HG03025 (cell line): ENCODE results near the gene NBAS.
"Not testable (repeated sequence)": the region's sequence is repeated elsewhere in the genome, so short reads cannot be mapped to it uniquely, and the experiment has no call there.

Experiments used
- ATAC-seq: cut with Tn5 transposase; IDR thresholded peaks from one replicate; pipeline ENCODE4 v1.9.1; 2021; ENCODE audit warnings: mild to moderate bottlenecking, moderate library complexity; ENCODE audit not compliant: unreplicated experiment, low FRiP score

Gene NBAS

DNA sequence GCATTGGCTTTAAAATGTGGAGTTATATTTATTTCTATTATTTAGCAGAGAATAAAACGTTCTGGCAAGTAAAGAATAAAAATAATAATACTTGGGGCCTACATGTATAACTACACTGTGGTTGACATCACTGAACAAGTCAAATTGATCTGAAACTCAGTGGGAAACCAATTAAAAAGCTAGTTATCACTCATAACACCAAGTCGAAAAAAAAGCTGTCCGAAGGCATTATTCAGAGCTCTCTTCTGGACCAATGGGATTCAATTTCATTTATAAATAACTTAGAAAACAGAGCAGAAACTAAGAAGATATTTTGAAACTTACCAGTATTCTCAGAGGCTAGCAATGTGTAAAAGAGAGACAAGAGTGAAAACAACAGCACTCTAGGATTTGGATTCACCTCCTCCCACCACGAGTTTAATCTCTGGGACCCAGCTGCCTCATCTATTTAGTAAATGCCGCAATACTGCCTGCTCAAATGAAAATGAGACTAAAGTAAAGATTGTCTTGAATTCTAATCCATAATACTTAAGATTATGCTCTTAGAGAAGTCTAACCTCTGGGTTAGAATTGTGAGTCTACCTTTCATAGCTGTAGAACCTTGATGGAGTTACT is 128.4 kb downstream of the NBAS start:
- ATAC-seq, result no peak

DNA sequence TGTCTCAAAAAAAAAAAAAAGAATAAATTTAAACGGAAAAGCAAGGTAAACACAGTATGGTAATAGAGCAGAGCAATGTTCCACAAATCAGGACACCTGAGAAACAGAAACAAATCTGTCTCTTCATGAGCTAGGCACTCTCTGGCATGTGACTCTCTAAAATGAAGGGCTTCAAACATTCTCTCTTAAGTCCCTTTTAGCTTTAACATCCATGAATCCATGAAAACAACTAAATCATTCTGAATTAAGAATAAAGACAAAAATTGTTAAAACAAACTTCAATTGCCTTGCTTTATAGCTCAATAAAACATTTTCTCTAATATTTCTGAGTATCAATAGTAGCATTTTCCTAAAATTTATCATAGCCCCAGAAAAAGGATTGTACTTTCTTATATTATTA is 132.1 kb downstream of the NBAS start:
- no peak for ATAC-seq

DNA sequence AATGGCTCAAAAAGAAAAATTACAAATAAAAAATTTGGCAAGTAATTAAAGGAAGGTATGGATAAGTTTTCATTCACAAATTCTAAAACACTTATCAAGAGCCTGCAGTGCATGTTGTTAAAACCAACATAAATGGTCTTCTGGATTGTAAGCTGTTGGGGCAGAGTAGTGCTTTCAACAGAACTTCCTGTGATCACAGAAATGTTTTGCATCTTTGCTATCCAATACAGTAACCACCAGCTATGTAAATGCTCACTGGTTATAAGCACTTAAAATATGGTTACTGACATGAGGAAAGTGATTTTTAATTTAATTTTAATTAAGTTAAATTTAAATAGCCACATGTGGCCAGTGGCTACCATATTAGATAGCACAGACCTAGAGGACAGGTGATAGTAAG is 133.1 kb downstream of the NBAS start:
- no peak for ATAC-seq

DNA sequence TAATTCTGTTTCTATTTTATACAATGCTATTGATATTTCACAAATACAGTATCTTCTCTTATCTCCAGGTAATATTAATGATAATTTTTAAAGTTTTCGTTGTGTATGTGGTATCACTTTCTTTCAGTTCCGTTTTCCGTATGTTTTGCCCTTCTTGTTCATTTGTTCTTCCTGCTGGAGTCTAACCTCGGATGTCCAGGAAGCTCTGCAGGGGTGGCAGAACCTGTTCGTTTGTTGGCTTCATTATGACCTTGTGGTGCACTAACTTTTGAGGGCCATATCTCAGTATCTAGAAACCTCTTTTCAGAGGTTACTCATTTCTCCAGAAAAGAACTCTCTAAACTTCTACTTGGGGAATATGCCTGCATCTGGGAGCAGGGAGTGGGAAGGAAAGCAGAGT is 134.5 kb downstream of the NBAS start:
- no peak for ATAC-seq

DNA sequence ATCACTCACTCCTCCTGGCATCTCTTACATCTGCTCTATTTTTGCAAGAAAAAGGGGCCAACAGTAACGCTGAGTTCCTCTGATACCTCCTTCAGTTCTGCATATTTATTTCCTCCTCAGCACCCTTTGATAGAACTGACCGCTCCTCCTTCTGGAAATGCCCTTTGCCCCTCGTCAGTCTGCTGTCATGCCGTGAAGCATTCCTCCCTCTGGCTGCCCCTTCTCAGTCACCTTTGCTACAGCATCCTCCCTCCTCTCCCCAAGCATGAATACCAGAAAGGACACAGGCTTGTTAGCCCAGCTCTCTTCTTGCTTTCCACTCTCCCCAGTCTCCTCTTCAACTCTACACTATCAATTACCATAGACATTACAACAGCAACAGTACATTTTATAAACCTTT is 135.4 kb downstream of the NBAS start:
- ATAC-seq, result no peak

DNA sequence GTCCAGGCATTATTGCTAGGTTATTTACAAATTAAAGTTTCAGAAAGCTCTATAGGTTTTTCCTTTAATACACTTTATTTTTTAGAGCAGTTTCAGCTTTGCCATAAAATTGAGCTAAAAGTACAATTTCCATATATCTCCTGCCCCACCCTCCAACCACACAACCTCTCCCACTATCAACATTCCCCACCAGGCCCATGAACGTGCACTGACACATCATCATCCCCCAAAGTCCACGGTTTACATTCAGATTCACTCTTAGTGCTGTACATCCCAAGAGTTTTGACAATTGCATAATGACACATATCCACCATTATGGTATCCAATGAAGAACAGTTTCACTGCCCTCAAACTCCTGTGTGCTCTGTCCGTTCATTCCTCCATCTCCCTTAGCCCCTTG is 139.4 kb downstream of the NBAS start:
- no peak for ATAC-seq

DNA sequence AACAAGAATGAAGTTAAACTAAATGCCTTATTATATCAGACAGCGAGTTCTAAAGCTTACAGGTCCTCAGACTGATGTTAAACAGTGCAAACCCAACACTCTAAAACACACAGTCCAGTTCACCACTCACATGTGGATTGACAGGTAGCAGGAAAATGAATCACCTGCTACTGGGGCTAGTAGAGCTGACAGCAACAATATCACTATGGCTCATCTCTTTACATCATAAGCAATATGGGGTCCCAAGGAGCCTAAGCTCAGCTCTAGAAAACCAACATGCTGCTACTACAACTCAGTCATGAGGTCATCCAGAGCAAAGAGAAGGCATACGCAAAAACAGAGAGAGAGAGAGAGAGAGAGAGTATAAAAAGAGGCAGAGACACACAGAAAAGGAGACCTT is 145.4 kb downstream of the NBAS start:
- no peak for ATAC-seq

DNA sequence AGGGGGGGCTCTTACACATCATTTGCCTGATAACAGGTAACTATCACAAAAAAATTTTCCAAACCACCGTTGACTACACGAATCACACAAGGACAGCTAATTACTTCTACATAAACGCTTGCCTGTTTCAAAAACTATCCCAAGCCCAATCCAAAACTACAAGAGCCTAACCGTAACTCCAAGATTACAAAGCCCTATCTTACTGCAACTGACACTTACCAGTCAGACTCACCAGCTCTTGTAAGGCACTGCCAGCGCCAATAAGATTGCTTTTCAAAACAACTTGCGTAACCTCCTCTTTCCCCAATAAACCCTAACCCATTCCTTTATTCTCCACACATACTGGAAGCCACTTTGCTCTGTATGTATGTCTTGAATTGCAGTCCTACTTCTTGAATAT is 148.4 kb downstream of the NBAS start:
- no peak for ATAC-seq

DNA sequence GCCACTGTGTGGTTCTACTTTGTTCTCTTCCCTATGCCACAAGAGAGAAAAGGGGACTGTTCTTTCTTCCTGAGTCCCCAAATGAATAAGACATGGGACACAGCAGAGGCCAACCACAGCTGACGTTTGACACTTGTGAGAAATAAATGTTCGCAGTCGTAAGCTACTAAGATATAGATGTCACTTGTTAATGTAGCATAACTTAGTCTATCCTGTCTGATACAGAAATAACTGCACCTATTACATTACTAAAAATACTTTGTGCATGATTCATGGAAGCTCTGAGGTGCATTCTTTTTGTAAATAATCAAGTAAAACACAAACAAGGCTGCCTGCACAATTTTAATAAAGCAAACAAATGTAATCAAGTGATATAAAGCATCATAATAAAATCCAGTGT is 148.8 kb downstream of the NBAS start:
- no peak for ATAC-seq

DNA sequence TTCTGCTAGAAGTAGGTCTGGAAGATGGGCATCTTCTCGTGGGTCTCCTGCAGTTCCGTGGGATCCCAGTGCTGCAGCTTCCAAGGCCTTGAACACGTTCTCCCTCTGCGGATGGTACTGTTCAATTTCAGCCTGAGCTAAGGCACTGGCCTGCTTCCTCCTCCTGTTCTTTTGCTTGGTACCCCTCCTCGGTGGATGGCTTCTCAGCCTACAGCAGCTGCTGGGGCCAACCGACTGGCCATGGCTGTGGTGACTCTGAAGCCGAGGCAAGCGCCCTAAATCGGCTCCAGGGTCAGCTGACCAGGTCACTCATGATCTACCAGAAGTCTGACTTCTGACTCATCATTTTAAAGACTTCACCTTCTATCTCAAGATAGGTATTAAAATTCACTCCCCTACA is 150.2 kb downstream of the NBAS start:
- ATAC-seq, result no peak

DNA sequence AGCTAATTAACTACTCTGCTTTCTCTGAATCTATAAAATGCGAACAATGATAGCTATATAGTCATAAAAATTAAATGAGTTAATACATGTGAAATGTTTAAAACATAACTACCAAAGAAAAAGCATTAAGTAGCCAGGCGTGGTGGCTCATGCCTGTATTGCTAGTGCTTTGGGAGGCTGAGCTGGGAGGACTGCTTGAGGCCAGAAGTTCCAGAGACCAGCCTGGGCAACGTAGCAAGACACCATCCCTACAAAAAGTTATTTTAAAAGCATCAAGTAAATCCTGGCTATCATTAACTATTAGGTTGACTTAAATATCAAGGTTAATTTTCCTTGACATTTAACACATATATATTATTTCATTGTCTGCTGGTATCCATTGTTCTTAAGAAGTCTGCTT is 152.4 kb downstream of the NBAS start:
- no peak for ATAC-seq

DNA sequence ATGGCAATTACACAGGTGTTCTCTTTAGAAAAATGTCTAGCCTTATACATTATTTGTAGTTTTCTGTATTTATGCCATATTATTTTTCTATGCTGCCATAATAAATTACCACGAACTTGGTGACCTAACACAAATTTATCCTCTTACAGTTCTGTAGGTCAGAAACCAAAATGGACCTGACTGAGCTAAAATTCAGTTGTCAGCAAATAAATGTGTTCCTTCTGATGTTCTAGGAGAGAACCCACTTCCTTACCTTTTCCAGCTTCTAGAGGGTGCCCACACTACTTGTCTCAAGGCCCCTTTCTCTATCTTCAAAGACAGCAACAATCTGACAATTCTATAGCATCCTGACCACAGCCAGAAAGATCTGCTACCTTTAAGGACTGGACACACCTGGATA is 153.5 kb downstream of the NBAS start:
- no peak for ATAC-seq

DNA sequence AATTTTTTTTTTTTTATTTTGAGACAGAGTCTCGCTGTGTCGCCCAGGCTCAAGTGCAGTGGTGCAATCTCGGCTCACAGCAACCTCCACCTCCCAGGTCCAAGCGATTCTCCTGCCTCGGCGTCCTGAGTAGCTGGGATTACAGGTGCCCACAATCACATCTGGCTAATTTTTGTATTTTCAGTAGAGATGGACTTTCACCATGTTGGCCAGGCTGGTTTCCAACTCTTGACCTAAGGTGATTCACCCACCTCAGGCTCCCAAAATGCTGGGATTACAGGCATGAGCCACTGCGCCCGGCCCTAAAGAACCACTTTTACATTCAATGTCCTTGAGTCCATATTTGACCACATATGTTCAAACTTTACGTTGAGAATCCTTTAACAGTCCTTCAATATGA is 156.6 kb downstream of the NBAS start:
- ATAC-seq, result not testable (repeated sequence)

DNA sequence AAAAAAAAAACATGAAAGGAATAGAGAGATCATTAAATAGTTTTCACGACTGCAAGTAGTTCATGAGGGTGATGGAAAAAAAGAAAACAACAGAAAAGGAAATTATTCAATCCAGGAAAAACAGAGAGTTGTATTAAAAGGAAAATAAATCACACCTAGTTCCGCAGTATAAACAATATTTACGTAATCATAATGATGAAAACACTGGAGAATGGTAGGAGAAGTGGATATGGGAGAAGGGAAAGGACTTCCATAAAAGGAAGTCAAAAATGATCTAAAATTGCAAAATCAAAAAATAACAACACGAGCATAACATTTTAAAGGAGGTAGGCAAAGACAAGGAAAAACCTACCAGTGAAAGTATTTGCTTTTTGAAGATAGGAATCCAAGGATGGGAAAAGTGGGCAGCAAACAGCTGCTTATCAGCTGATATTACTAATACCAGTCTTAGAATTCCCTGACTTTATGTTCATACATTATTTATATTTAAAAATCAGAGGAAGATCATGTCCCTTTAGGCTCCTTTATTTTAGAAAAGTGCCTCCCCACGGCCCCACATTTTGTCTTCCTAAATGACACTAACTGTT is 160.8 kb downstream of the NBAS start:
- ATAC-seq, result no peak

DNA sequence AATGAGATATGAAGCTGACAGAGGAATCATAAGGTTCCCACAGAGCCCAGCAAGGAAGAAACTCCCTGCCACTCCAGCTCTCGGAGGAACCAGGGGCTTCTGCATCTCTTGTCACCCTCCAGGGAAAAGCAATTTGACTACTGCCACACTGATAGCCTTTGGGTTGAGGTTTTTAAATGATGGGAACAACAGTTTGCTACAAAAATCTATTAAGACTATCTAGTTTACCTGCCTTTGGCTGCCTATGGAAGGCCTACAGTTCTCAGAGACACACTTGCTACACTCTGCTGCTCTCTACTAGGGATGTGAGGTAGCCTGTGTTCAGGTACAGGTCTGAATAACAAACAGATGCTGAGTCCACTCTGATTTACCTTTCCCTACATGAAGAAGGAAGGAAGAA is 161.9 kb downstream of the NBAS start:
- ATAC-seq, result no peak

DNA sequence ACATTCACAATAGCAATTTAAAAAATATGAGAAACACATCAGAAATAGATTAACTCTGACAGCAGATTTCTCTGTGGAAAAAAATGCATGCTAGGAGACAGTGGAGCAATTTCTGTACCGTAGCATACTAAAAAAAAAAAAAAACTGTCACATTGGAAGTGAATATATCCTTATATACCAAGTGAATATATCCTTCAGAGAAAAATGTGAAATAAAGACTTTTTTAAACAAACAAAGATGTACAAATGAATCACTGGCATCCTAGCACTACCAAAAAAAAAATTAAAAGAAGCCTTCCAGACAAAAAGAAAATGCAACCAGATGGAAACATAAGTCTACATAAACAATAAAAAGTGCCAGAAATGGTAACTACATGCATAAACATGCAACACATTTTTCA is 169.4 kb downstream of the NBAS start:
- ATAC-seq, result no peak

DNA sequence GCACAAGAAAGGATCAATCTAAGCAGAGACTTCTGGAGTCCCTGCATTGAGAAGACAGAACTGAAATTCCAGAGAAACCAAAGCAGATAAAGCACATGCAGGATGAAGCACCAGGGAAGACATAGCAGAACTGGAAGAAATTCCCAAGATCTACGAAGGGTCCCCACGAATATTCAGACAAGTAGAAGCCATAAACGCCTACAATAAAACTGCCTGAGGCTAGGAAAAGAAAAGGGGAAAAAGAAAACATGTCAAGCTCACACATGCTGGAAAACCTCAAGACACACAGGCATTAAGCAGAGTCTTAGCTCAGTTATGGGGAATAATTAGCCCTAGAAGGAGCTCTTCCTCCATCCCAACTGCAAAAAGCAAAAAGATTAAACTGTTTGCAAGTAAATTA is 171.2 kb downstream of the NBAS start:
- no peak for ATAC-seq

DNA sequence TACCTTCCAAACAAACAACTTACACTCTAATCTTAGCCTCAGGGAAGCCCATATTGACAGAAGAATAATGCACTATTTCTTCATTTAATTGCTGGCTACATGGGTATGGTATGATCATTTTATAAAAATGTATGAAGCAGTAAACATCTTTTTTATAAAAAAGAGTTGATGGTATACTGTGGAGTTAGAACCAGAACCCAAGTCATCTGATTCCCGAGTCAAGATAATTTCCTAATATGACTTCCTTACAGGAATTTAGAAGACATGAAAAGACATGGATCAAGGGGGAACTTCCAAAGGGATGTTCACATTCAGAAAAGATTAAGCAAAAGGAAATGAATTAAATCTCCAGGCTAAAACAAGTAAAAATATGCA is 171.8 kb downstream of the NBAS start:
- ATAC-seq, result no peak

DNA sequence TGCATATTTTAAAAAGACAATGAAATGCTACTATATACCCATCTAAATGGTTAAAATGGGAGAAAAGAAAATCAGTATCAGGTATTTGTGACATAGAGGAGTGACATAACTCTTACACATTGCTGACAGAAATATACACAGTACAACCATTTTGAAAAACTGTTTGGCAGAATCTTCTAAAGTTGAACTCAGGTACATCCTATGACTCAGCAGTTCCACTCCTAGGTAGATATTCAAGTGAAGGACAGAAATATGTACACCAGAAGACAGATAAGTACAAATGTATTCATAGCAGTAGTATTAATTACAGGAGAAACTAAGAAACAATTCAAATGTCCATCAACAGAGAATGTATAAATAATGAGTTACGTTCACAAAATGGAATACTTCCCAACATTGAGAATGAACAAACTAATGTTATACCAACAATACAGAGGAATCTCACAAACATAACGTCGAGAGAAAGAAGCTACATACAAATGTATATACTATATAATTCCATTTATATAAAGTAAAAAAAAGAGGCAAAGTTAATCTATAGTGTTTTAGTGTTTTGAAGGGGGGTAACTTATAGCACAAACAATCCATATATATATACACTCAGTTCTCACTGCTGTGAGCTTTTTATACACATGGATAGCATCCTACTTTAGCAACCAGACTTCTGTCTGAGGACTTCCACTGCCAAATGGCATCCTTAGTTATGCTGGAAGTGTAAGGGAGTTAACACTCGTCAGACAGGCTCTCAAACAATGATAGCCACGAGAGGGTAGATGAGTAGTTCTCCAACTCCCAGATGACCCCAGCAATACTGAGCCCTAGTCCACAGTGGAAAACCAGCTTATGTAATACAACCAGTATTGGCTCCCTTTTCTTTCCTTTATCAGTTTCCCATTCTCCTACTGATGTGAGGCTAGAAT is 172.5 kb downstream of the NBAS start:
- ATAC-seq, result no peak

DNA sequence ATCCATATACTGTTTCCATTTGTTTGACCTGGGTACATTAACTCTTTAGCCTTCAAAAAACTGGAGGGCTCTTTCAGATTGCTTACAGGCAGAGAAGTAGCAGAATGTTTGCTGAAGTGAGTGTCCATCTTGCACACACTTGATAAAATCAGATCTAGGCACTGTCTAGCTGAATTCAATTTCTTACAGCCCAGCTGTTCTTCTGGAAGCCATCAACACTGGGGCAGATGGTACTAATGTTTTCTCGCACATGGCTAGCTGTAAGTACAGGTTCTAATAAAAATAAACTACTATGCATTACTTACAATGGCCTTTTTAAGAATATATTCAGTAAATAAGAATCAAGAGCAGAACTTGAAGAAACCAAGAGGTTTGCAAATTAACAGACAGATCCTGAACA is 175.9 kb downstream of the NBAS start:
- ATAC-seq, result no peak

DNA sequence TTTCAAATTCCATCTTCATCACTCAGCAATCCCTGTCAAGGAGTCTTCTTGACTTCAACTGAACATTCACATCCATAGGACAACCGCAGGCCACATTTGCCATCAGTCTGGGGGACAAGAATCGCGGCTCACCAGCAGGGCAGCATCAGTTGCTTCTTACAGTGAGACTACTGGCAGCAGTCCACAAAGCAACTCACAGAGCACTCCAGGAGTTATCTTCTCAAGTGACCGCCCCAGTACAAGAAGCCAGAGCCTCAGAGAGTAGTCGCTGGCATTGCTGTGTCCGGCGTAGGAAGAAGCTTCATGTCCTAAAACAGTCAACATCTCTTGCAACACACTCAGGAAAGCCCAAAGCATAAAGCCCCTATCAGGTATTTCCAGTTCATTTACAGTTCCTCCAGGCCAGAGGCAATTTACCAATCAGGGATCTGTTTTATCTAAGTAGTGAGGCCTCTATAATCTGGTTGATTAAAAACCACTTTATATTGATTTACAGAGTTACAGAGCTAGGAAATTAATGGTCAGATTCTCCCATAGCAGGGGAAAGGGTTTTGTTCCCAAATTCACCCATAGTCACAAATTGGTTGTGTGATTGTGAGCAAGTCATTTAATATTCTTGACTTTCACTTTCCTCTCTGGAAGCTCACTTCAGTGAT is 177.3 kb downstream of the NBAS start:
- no peak for ATAC-seq
